ENCODE results near the gene GANC.

DNA sequence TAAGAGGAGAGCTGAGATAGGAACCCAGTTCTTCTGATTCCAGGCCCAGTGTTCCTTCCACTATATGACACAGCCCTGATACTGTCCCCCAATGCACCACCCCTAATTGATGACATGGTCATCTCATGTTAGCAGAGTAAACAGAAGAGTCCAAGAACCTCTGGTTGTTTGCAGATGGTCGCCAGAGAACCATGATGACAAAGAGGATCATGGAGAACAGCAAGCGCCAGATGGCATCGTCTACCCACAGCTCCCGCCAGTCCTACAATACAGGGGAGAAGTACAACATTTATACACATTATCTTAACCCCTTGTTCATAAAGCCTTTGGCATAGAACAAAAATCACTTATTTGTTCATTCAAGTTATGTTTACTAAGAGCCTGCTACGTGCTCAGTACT, 46.4 kb upstream of the GANC start:
- TF ChIP-seq, protein P1, sequence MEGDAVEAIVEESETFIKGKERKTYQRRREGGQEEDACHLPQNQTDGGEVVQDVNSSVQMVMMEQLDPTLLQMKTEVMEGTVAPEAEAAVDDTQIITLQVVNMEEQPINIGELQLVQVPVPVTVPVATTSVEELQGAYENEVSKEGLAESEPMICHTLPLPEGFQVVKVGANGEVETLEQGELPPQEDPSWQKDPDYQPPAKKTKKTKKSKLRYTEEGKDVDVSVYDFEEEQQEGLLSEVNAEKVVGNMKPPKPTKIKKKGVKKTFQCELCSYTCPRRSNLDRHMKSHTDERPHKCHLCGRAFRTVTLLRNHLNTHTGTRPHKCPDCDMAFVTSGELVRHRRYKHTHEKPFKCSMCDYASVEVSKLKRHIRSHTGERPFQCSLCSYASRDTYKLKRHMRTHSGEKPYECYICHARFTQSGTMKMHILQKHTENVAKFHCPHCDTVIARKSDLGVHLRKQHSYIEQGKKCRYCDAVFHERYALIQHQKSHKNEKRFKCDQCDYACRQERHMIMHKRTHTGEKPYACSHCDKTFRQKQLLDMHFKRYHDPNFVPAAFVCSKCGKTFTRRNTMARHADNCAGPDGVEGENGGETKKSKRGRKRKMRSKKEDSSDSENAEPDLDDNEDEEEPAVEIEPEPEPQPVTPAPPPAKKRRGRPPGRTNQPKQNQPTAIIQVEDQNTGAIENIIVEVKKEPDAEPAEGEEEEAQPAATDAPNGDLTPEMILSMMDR (conservative IDR thresholded peaks at IDR 0.05 in 1 of 2, IDR thresholded peaks at IDR 0.05 in 1 of 2; ENCODE audit: low read depth in 1 of 2, low read length in 2 of 2) = no peak
- TF ChIP-seq EZH2 (IDR thresholded peaks at IDR 0.05; ENCODE audit: low read length, missing control alignments) = no peak
